Activated CD4-positive, alpha-beta memory T cell treated with anti-CD3 and anti-CD28 coated beads for 36 hours (primary cell): Measurements from ENCODE around the gene PLPP7. TPM values are rescaled to one million over a fixed set of nuclear protein-coding genes. Genes with fewer than 3 reads are reported as not detected.

Experiments used
- CTCF ChIA-PET: fragments of 350-600 bp; sonication (Branson Sonifier 250); formaldehyde crosslinking; loops from one replicate; lab custom pipeline; 2021; ENCODE audit warnings: antibody characterized with exemption, inconsistent platforms; lab: Charles Lee
- POLR2A ChIA-PET: fragments of 350-600 bp; sonication (Branson Sonifier 250); formaldehyde crosslinking; loops from one replicate; lab custom pipeline; 2021; ENCODE audit warnings: antibody characterized with exemption; lab: Charles Lee
- DNase-seq: peaks from one replicate; pipeline ENCODE4 v3.0.0-alpha.2; 2020
- H3K27ac Mint-ChIP-seq: one replicate; pipeline ENCODE4 v1.8.0; 2021; ENCODE audit warnings: mixed read lengths
- H3K27me3 Mint-ChIP-seq: one replicate; pipeline ENCODE4 v1.8.0; 2021; ENCODE audit warnings: mixed read lengths
- H3K36me3 Mint-ChIP-seq: one replicate; pipeline ENCODE4 v1.8.0; 2021; ENCODE audit warnings: mixed read lengths
- H3K4me1 Mint-ChIP-seq: one replicate; pipeline ENCODE4 v1.8.0; 2021; ENCODE audit warnings: low read depth, mixed read lengths
- H3K4me3 Mint-ChIP-seq: one replicate; pipeline ENCODE4 v1.8.0; 2021; ENCODE audit warnings: mild to moderate bottlenecking, mixed read lengths
- H3K9me3 Mint-ChIP-seq: one replicate; pipeline ENCODE4 v1.8.0; 2021; ENCODE audit warnings: mixed read lengths
- intact Hi-C: fragments of 100-400 bp; cut with micrococcal nuclease; formaldehyde crosslinking; loops from one replicate; pipeline ENCODE4 v1.15.1; 2023
- total RNA-seq, 2 experiments: library from RNA; stranded (reverse); gene quantifications; one replicate each; pipeline ENCODE4 v1.2.3, GENCODE V29; 2021

The PLPP7 gene
- total RNA-seq, 2 experiments from 2014 or later: not detected

GRCh38 chr9:131298341-131298740, 8.8 kb downstream of the PLPP7 start:
- Mint-ChIP-seq H3K4me1 (no peaks in the 10 kb centered on the region), H3K9me3 (no peaks in the 10 kb centered on the region), H3K27ac (no peak overlapping the region), H3K4me3 (no peak overlapping the region), H3K27me3 (no peaks in the 10 kb centered on the region), H3K36me3 (no peaks in the 10 kb centered on the region)
- ChIA-PET CTCF (no interaction called here), POLR2A (no interaction called here)
- intact Hi-C loops: no loop called here
- DNase-seq: no peak

- Mint-ChIP-seq H3K4me1 (no peaks in the 10 kb centered on the region), H3K4me3 (no peak overlapping the region), H3K9me3 (no peaks in the 10 kb centered on the region), H3K27ac (no peak overlapping the region), H3K36me3 (no peaks in the 10 kb centered on the region), H3K27me3 (no peaks in the 10 kb centered on the region)
- DNase-seq: no peak
- CTCF ChIA-PET: no interaction called here
- intact Hi-C loops: no loop called here
- POLR2A ChIA-PET: no interaction called here
Measured at GRCh38 chr9:131298816-131299215, 9.3 kb downstream of the PLPP7 start.

- no peak for DNase-seq
- H3K27ac Mint-ChIP-seq: no peak overlapping the region
- no peaks in the 10 kb centered on the region for H3K36me3 Mint-ChIP-seq
- H3K4me1 Mint-ChIP-seq: no peaks in the 10 kb centered on the region
- no peaks in the 10 kb centered on the region for H3K27me3 Mint-ChIP-seq
- H3K9me3 Mint-ChIP-seq: no peaks in the 10 kb centered on the region
- intact Hi-C loops: no loop called here
- ChIA-PET POLR2A (no interaction called here), CTCF (no interaction called here)
- no peak overlapping the region for H3K4me3 Mint-ChIP-seq
Measured at GRCh38 chr9:131299346-131299960, 9.9 kb downstream of the PLPP7 start.

GRCh38 chr9:131299961-131300347, 10.4 kb downstream of the PLPP7 start:
- no peaks in the 10 kb centered on the region for H3K36me3 Mint-ChIP-seq
- intact Hi-C loops: no loop called here

GRCh38 chr9:131300444-131300843, 10.9 kb downstream of the PLPP7 start:
- POLR2A ChIA-PET: interaction anchor here (0.6 kb wide), 1 partner anchor 25 kb away, joined by 3 read pairs; no protein-coding TSS in a partner anchor
- H3K27ac Mint-ChIP-seq: no peak overlapping the region
- no peaks in the 10 kb centered on the region for H3K9me3 Mint-ChIP-seq
- no peaks in the 10 kb centered on the region for H3K4me1 Mint-ChIP-seq
- intact Hi-C loops: no loop called here
- CTCF ChIA-PET: no interaction called here
- no peaks in the 10 kb centered on the region for H3K27me3 Mint-ChIP-seq
- H3K4me3 Mint-ChIP-seq: no peak overlapping the region
- no peaks in the 10 kb centered on the region for H3K36me3 Mint-ChIP-seq
- no peak for DNase-seq

More at GRCh38 chr9:131299961-131300347, 10.4 kb downstream of the PLPP7 start:
- ChIA-PET POLR2A (no interaction called here), CTCF (no interaction called here)
- H3K4me3 Mint-ChIP-seq: no peak overlapping the region
- H3K4me1 Mint-ChIP-seq: no peaks in the 10 kb centered on the region
- H3K27me3 Mint-ChIP-seq: no peaks in the 10 kb centered on the region
- H3K9me3 Mint-ChIP-seq: no peaks in the 10 kb centered on the region
- H3K27ac Mint-ChIP-seq: no peak overlapping the region
- DNase-seq: no peak

- intact Hi-C loops: no loop called here
- CTCF ChIA-PET: no interaction called here
Measured at GRCh38 chr9:131302244-131303075, 12.9 kb downstream of the PLPP7 start.

GRCh38 chr9:131303381-131304321, 14.1 kb downstream of the PLPP7 start:
- intact Hi-C loops: no loop called here
- Mint-ChIP-seq H3K4me1 (no peaks in the 10 kb centered on the region), H3K27ac (no peak overlapping the region), H3K36me3 (no peaks in the 10 kb centered on the region), H3K27me3 (no peaks in the 10 kb centered on the region), H3K4me3 (no peak overlapping the region), H3K9me3 (no peaks in the 10 kb centered on the region)
- POLR2A ChIA-PET: no interaction called here
- CTCF ChIA-PET: no interaction called here
- no peak for DNase-seq

More at GRCh38 chr9:131302244-131303075, 12.9 kb downstream of the PLPP7 start:
- no peak overlapping the region for H3K27ac Mint-ChIP-seq
- no peaks in the 10 kb centered on the region for H3K9me3 Mint-ChIP-seq
- POLR2A ChIA-PET: no interaction called here
- H3K36me3 Mint-ChIP-seq: no peaks in the 10 kb centered on the region
- H3K4me1 Mint-ChIP-seq: no peaks in the 10 kb centered on the region
- no peak for DNase-seq
- H3K27me3 Mint-ChIP-seq: no peaks in the 10 kb centered on the region
- H3K4me3 Mint-ChIP-seq: no peak overlapping the region

GRCh38 chr9:131304676-131305355, 15.3 kb downstream of the PLPP7 start:
- no peak overlapping the region for H3K4me3 Mint-ChIP-seq
- ChIA-PET POLR2A (no interaction called here), CTCF (no interaction called here)
- H3K36me3 Mint-ChIP-seq: no peaks in the 10 kb centered on the region
- no peak for DNase-seq
- H3K27ac Mint-ChIP-seq: no peak overlapping the region
- intact Hi-C loops: no loop called here
- no peaks in the 10 kb centered on the region for H3K4me1 Mint-ChIP-seq
- no peaks in the 10 kb centered on the region for H3K9me3 Mint-ChIP-seq
- H3K27me3 Mint-ChIP-seq: no peaks in the 10 kb centered on the region

- no peak for DNase-seq
- ChIA-PET CTCF (no interaction called here), POLR2A (no interaction called here)
- Mint-ChIP-seq H3K4me3 (no peak overlapping the region), H3K36me3 (no peaks in the 10 kb centered on the region), H3K4me1 (peaks cover 10% of the 10 kb centered on the region), H3K9me3 (no peaks in the 10 kb centered on the region), H3K27ac (no peak overlapping the region), H3K27me3 (no peaks in the 10 kb centered on the region)
- intact Hi-C loops: no loop called here
Measured at GRCh38 chr9:131306397-131307004, 17.0 kb downstream of the PLPP7 start.

GRCh38 chr9:131307974-131308373, 18.5 kb downstream of the PLPP7 start:
- Mint-ChIP-seq H3K4me3 (no peak overlapping the region), H3K4me1 (peaks cover 10% of the 10 kb centered on the region), H3K36me3 (no peaks in the 10 kb centered on the region), H3K9me3 (no peaks in the 10 kb centered on the region), H3K27me3 (no peaks in the 10 kb centered on the region), H3K27ac (no peak overlapping the region)
- ChIA-PET POLR2A (no interaction called here), CTCF (interaction anchor here (1.3 kb wide), 1 partner anchor 28 kb away, joined by 3 read pairs; no protein-coding TSS in a partner anchor)
- DNase-seq: no peak
- intact Hi-C loops: no loop called here

- H3K27ac Mint-ChIP-seq: no peak overlapping the region
- intact Hi-C loops: no loop called here
- no peak for DNase-seq
- no peaks in the 10 kb centered on the region for H3K27me3 Mint-ChIP-seq
- no peak overlapping the region for H3K4me3 Mint-ChIP-seq
- CTCF ChIA-PET: interaction anchor here (0.9 to 1.3 kb wide), 2 partner anchors 28 kb away, joined by 3 read pairs; no protein-coding TSS in a partner anchor
- POLR2A ChIA-PET: no interaction called here
- no peaks in the 10 kb centered on the region for H3K9me3 Mint-ChIP-seq
- peaks cover 10% of the 10 kb centered on the region for H3K4me1 Mint-ChIP-seq
- H3K36me3 Mint-ChIP-seq: no peaks in the 10 kb centered on the region
Measured at GRCh38 chr9:131308452-131308851, 18.9 kb downstream of the PLPP7 start.
